PFSK-1 (cell line): Measurements from ENCODE around the gene DRG2.

Experiments used
- SIN3A ChIP-seq: IDR thresholded peaks from 2 replicates; pipeline ENCODE4 v1.6.1; 2012; ENCODE audit warnings: mild to moderate bottlenecking, low read length, moderate library complexity, borderline replicate concordance; ENCODE audit not compliant: insufficient read depth
- TAF1 ChIP-seq: IDR thresholded peaks from 2 replicates; pipeline ENCODE4 v1.6.1; 2012; ENCODE audit warnings: low read length, control low read depth, borderline replicate concordance; ENCODE audit not compliant: insufficient read depth

GRCh38 chr17:18124345-18125126 lies 36.8 kb downstream of the DRG2 start:
- TF ChIP-seq SIN3A (no peak), TAF1 (no peak)
